AG20443 (cell line): ENCODE measurements around the gene CCN6.

ENCODE experiments used
- DNase-seq: peaks from one replicate; pipeline ENCODE4 v3.0.0; 2012; ENCODE audit warnings: low spot score, mixed read lengths

CCN6 gene

GRCh38 chr6:112117554-112117953, 63.6 kb downstream of the CCN6 start:
- DNase-seq: peak; percentile 33

- DNase-seq: no peak
These were observed 64.1 kb downstream of the CCN6 start for GRCh38 chr6:112118034-112118433.
